Aorta (tissue), 5 donors: ENCODE results near the gene PLEKHA1. TPM values are rescaled to one million over a fixed set of nuclear protein-coding genes. Genes with fewer than 3 reads are reported as not detected.

Experiments
- ATAC-seq: fragments of 200-7000 bp; cut with Tn5 transposase; one replicate; pipeline ENCODE4 v1.9.1; 2022; ENCODE audit warnings: moderate library complexity; ENCODE audit not compliant: low FRiP score
- DNase-seq, 2 donors: peaks; one replicate each; pipeline ENCODE4 v3.0.0-alpha.2; 2020
- H3K27ac ChIP-seq, 2 donors: one replicate each; pipeline ENCODE4 v1.5.1; 2013; ENCODE audit warnings: low read length in 2 of 2, mild to moderate bottlenecking in 2 of 2, moderate library complexity in 2 of 2, control low read depth in 1 of 2, inconsistent platforms in 1 of 2, low read depth in 1 of 2
- H3K27me3 ChIP-seq, 2 donors: one replicate each; pipeline ENCODE4 v1.6.1; 2013; ENCODE audit warnings: control low read depth in 1 of 2, low read length in 1 of 2, mild to moderate bottlenecking in 1 of 2, moderate library complexity in 1 of 2; ENCODE audit not compliant: insufficient read depth in 2 of 2, control insufficient read depth in 1 of 2
- H3K36me3 ChIP-seq, 2 donors: one replicate each; pipeline ENCODE4 v1.6.1; 2013; ENCODE audit warnings: control low read depth in 1 of 2, low read length in 1 of 2, mild to moderate bottlenecking in 1 of 2; ENCODE audit not compliant: insufficient read depth in 2 of 2, control insufficient read depth in 1 of 2
- H3K4me1 ChIP-seq, 2 donors: one replicate each; pipeline ENCODE4 v1.6.1; 2013; ENCODE audit warnings: low read length in 2 of 2, control low read depth in 1 of 2, mild to moderate bottlenecking in 1 of 2, moderate library complexity in 1 of 2; ENCODE audit not compliant: insufficient read depth in 2 of 2, control insufficient read depth in 1 of 2
- H3K4me3 ChIP-seq, 2 donors: one replicate each; pipeline ENCODE4 v1.5.1; 2013; ENCODE audit warnings: low read length in 2 of 2, control low read depth in 1 of 2, mild to moderate bottlenecking in 1 of 2
- H3K9me3 ChIP-seq: one replicate; pipeline ENCODE4 v1.6.1; 2013; ENCODE audit warnings: mild to moderate bottlenecking, low read length; ENCODE audit not compliant: control insufficient read depth
- WGBS, 2 donors: extraction: QIAGEN DNeasy Blood & Tissue Kit; methylation state at CpG; one replicate each; pipeline ENCODE4 v1.1.7; 2013; 5-methylcytosine and 5-hydroxymethylcytosine counted together
- intact Hi-C, 2 donors: fragments of 100-400 bp; cut with DNase I; formaldehyde crosslinking; loops; one replicate each; pipeline versions ENCODE4 v1.14.2 to v1.15.0; 2022
- polyA plus RNA-seq, 2 donors: library from polyadenylated mRNA; stranded (reverse); fragments of 200-250 nt; gene quantifications; one replicate each; pipeline ENCODE4 v1.2.3, GENCODE V29; 2013
- total RNA-seq, 2 donors: library from RNA; stranded (reverse); fragmentation: NEBNext Ultra II Directional; extraction: Animal tissue kit (Norgen Biotek cat#: 25700); gene quantifications; one replicate each; pipeline ENCODE4 v1.2.1, GENCODE V29; 2021
- donor health status: healthy with polysubstance abuse.
- donor health status: Bipolar disorder and iron deficiency.
- donor health status: DM: no; HTN: no; CAD: no.
- donor health status: DM: no; HTN: no; CAD: no.
- donor health status: DM: yes; HTN: yes; CAD: no.

Gene PLEKHA1
- total and polyA plus RNA-seq, 4 donors = 16.3 to 46.1 (median 28.4) TPM

DNA sequence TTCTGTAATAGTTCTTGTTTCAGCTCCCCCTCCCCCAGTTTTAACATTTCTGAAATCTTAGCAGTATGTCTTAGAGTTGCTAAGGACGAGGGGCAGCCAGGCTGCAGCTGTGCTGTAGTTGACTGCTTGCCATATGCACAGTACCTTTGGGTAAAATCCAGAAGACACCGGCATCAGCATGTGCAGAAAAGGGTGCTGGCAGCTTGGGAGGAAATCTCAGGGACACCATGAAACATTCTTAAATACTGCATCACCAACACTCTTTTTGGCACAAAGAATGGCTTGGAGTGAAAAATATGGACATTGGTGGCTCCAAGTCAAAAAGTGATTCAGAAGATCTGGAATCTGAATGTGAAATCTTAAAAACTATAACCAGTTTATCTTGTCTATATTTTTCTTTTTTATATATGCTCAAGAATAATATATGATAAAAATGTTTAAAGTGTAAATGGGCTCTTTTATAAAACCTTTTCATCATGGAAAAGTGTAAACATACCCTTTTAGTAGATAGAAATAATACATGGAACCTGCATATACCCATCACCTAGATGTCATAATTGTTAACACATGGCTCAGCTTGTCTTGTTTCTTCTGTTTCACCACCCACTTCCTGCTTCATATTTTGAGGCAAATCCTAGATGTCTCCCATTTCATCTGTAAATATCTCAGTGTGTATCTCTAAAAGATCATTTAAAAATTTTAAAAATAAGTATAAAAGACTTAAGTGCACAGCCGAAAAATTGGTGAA, 45.5 kb downstream of the PLEKHA1 start:
- H3K9me3 ChIP-seq = no peaks in the 10 kb centered on the region
- 33 to 35% methylated on average over 3 of the region's 3 CpGs for WGBS, 2 donors
- no peaks in the 10 kb centered on the region for H3K4me1 ChIP-seq
- no peak overlapping the region for H3K4me3 ChIP-seq
- no peaks in the 10 kb centered on the region for H3K36me3 ChIP-seq
- H3K27me3 ChIP-seq = no peaks in the 10 kb centered on the region
- intact Hi-C loops = no loop called here
- H3K27ac ChIP-seq = no peak overlapping the region
- DNase-seq (no peak), ATAC-seq (no peak)

DNA sequence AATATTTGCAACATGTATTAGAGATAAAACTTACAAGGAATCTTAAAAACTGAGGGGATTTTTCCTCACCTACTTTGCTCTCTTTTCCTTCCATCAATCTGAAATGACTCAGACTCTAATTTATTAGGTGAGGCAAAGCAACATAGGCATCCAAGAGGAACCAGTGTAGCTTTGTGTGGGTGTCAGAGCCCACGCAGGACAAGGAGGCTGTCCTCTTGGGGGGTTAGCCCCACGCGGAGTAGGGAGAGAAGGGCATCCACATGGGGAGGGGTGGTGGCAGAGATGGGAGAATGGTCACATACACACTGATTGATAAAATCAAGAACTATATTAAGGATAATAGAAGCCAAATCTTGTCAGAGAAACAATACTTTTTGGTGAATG, 46.1 kb downstream of the PLEKHA1 start:
- ATAC-seq = no peak
- H3K36me3 ChIP-seq = peaks cover 0 to 2% of the 10 kb centered on the region in 2 donors
- WGBS, 2 donors = 88 to 89% methylated on average over 3 of the region's 3 CpGs

DNA sequence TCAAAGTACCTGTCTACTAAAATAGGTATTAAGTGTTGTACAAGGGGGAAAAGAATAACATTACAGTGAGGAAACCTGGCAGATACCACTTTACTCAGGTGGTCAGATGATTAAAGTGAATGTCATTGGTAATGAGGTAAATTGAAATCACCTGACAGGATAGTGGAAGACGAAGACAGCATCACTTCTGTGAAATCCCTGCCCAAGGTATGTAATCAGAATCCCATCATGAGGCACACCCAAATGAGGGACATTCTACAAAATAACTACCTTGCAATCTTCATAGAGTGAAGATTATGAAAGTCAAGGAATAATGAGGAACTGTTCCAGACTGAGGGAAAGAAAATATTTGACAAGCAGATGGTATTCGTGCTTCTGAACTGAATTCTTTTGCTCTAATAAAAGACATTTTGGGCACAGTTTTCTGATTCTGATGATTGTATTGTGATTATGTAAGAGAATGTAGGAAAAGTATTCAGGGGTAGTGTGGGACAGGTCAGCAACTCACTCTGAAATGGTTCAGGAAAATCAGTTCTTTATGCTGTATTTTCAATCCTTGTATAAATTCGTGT, 46.6 kb downstream of the PLEKHA1 start:
- Histone ChIP-seq H3K4me3 (no peak overlapping the region), H3K9me3 (no peaks in the 10 kb centered on the region), H3K36me3 (peaks cover 0 to 2% of the 10 kb centered on the region in 2 donors), H3K27ac (no peak overlapping the region), H3K4me1 (no peaks in the 10 kb centered on the region), H3K27me3 (no peaks in the 10 kb centered on the region)
- intact Hi-C loops = no loop called here
- WGBS, 2 donors = 66 to 73% methylated on average over 3 of the region's 3 CpGs
- ATAC-seq (no peak), DNase-seq (no peak)

More for the DNA sequence above, 46.1 kb downstream of the PLEKHA1 start:
- Histone ChIP-seq H3K4me3 (no peak overlapping the region), H3K27ac (no peak overlapping the region), H3K27me3 (no peaks in the 10 kb centered on the region), H3K4me1 (no peaks in the 10 kb centered on the region), H3K9me3 (no peaks in the 10 kb centered on the region)
- intact Hi-C loops = no loop called here
- DNase-seq = no peak

DNA sequence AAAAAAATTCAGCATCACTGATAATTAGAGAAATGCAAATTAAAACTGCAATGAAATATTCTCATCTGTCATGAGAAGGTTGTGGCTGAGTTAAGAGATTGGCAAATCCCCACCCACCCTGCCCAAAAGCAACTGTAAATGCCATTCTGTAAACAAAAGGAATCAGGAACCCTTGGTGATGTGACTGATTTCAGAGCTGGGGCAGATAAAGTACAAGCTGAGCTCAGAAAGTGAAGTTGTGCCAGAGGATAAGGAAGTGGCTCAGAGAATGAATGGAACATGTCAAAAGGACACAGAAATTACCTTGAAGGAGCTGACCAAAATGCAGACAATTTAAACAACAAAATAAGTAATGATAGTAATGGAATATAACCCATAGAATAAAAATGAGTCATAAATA, 47.2 kb downstream of the PLEKHA1 start:
- H3K27me3 ChIP-seq = no peaks in the 10 kb centered on the region
- no peaks in the 10 kb centered on the region for H3K4me1 ChIP-seq
- intact Hi-C loops = no loop called here
- ATAC-seq (no peak), DNase-seq (no peak)
- no peak overlapping the region for H3K27ac ChIP-seq
- H3K4me3 ChIP-seq = no peak overlapping the region
- no peaks in the 10 kb centered on the region for H3K9me3 ChIP-seq
- peaks cover 0 to 2% of the 10 kb centered on the region in 2 donors for H3K36me3 ChIP-seq

DNA sequence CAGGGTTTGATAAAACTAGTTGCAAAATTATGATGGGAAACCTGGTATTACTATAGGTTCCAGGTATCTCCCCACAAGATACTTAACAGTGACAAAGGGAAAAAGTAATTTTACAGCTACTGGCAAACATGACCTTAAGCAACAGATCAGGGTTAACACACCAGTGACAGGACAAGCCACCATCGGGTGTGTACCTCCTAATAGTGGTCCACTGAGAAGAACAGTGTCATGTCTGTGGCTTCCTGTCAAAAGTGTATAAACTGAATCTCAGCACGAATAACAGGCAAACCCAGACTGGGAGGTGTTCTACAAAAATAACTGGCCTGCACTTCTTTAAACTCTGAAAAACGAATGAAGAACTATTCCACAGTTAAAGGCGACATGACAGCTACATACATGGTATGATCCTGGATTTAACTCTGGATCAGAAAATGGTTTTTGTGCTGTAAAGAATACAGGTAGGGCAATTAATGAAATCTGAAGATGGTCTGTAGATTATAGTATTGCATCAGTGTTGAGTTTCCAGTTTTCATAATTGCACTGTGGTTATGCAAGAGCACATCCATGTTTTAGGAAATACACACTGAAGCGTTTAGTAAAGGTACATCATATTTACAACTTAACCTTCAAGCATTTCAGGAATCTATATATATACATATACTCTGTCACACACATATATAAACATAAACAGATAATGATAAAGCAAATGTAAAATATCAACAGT, 47.9 kb downstream of the PLEKHA1 start:
- H3K4me1 ChIP-seq = no peaks in the 10 kb centered on the region
- ATAC-seq = no peak
- peaks cover 0 to 2% of the 10 kb centered on the region in 2 donors for H3K36me3 ChIP-seq
- no peak overlapping the region for H3K27ac ChIP-seq
- no peaks in the 10 kb centered on the region for H3K27me3 ChIP-seq
- H3K9me3 ChIP-seq = no peaks in the 10 kb centered on the region
- no peak overlapping the region for H3K4me3 ChIP-seq
- 80 to 85% methylated on average over 5 of the region's 5 CpGs for WGBS, 2 donors
- no peak for DNase-seq
- intact Hi-C loops = no loop called here

DNA sequence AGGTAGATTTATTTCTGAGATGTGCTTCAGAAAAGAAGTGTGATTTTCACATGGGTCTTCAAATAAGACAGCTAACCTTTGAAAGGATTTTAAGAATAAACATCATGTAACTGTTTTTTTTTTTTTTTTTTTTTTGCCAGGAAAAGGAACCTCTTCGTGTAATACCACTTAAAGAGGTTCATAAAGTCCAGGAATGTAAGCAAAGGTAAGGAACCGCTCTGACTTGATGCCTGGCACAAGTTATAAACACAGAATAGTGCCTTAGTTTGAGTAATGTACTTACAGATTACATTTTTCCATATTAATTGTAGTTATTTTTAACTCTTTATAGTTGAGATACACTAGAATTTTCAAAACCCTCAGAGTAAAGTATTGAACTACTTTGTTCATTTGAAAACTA, 49.6 kb downstream of the PLEKHA1 start:
- Histone ChIP-seq H3K9me3 (no peaks in the 10 kb centered on the region), H3K36me3 (peaks cover 0 to 5% of the 10 kb centered on the region in 2 donors), H3K27ac (no peak overlapping the region), H3K4me3 (no peak overlapping the region), H3K27me3 (no peaks in the 10 kb centered on the region), H3K4me1 (no peaks in the 10 kb centered on the region)
- no peak for ATAC-seq
- 85 to 92% methylated on average over 2 of the region's 2 CpGs for WGBS, 2 donors
- no peak for DNase-seq
- intact Hi-C loops = no loop called here

DNA sequence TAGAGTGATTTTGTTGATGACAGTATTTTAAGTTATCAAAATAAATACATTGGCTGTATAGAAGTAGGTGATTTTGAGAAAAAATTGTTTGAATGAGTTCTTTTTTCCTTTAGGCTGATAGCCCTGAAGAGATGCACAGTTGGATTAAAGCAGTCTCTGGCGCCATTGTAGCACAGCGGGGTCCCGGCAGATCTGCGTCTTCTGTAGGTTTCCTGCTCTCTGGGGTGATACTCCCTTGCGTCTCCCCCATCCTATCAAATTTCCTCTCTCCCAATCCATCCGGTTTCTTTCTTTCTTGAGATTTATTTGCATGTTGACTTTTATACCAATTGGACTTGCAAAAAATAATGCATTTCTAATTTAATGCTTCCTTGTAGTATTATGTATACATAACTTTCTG, 52.3 kb downstream of the PLEKHA1 start:
- ATAC-seq (no peak), DNase-seq (no peak)
- no peaks in the 10 kb centered on the region for H3K9me3 ChIP-seq
- no peaks in the 10 kb centered on the region for H3K27me3 ChIP-seq
- no peak overlapping the region for H3K4me3 ChIP-seq
- WGBS, 2 donors = 93 to 95% methylated on average over 6 of the region's 6 CpGs
- H3K4me1 ChIP-seq = no peaks in the 10 kb centered on the region
- no peak overlapping the region for H3K27ac ChIP-seq
- intact Hi-C loops = no loop called here
- H3K36me3 ChIP-seq = peaks cover 0 to 5% of the 10 kb centered on the region in 2 donors

DNA sequence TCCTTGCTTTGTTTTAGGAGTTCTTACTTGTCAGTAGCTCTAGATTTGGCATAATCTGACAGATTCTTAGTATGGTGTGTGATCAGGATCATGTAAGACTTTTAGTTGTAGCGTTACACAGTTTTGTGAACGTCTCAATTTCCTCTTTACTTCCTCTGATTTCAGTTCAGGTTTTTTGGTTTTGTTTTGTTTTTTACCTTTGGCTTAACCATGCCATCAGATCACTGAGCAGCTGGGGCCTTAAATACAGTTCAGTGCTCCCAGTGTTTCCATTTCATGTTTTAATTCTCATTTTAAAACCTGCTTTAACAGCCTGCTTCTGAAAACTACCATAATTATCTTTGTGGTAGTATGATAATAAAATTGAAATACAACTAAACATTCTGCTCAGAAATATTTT, 52.8 kb downstream of the PLEKHA1 start:
- 81 to 86% methylated on average over 2 of the region's 2 CpGs for WGBS, 2 donors
- Histone ChIP-seq H3K36me3 (peaks cover 0 to 5% of the 10 kb centered on the region in 2 donors), H3K27me3 (no peaks in the 10 kb centered on the region), H3K4me3 (no peak overlapping the region), H3K9me3 (no peaks in the 10 kb centered on the region), H3K27ac (no peak overlapping the region), H3K4me1 (no peaks in the 10 kb centered on the region)
- intact Hi-C loops = no loop called here
- DNase-seq (no peak), ATAC-seq (no peak)
